BJ (cell line): Measurements from ENCODE around the gene ATXN7L3B. TPM values are rescaled to one million over a fixed set of nuclear protein-coding genes. Genes with fewer than 3 reads are reported as not detected.
"Not testable (repeated sequence)": the region's sequence is repeated elsewhere in the genome, so short reads cannot be mapped to it uniquely, and the experiment has no call there.

Experiments used
- CTCF ChIA-PET: fragments of 350-600 bp; formaldehyde crosslinking; extraction: SDS; loops from one replicate; lab custom pipeline; 2021; ENCODE audit warnings: antibody characterized with exemption, inconsistent platforms; lab: Yijun Ruan, JAX
- POLR2A ChIA-PET: fragments of 300-600 bp; sonication (Branson Sonifier 250); formaldehyde crosslinking; extraction: SDS; loops from one replicate; lab custom pipeline; 2021; ENCODE audit warnings: antibody characterized with exemption; lab: Charles Lee
- DNase-seq: peaks from one replicate; pipeline ENCODE4 v3.0.0-alpha.2; 2011; ENCODE audit warnings: low read depth
- H3K27me3 ChIP-seq: 2 replicates; pipeline ENCODE4 v1.6.0; 2011; ENCODE audit warnings: low read length; ENCODE audit not compliant: control insufficient read depth, insufficient read depth
- H3K36me3 ChIP-seq: 2 replicates; pipeline ENCODE4 v1.5.1; 2011; ENCODE audit warnings: low read length; ENCODE audit not compliant: control insufficient read depth, insufficient read depth
- H3K4me3 ChIP-seq: 2 replicates; pipeline ENCODE4 v1.5.1; 2011; ENCODE audit warnings: low read depth, mild to moderate bottlenecking, control low read depth, low read length
- CTCF ChIP-seq: IDR thresholded peaks from 2 replicates; pipeline ENCODE4 v1.5.1; 2011; ENCODE audit warnings: low read depth, mild to moderate bottlenecking, control low read depth, inconsistent platforms, low read length, moderate library complexity; ENCODE audit not compliant: insufficient read depth
- polyA plus RNA-seq: library from polyadenylated mRNA; depleted of rRNA; stranded (reverse); fragments of >200 nt; gene quantifications from 2 replicates; pipeline ENCODE4 v1.2.3, GENCODE V29; 2011

ATXN7L3B gene
- polyA plus RNA-seq, 1 experiment, result 18.8 TPM

GRCh38 chr12:74499192-74499591, 38.4 kb upstream of the ATXN7L3B start:
- DNase-seq, result no peak
- ChIA-PET CTCF (no interaction called here), POLR2A (no interaction called here)
- Histone ChIP-seq H3K4me3 (no peak overlapping the region), H3K27me3 (no peaks in the 10 kb centered on the region), H3K36me3 (no peaks in the 10 kb centered on the region)
- no peak for TF ChIP-seq CTCF

GRCh38 chr12:74508873-74509657, 28.6 kb upstream of the ATXN7L3B start:
- POLR2A ChIA-PET, DNase-seq, CTCF ChIA-PET, H3K36me3 ChIP-seq, H3K4me3 ChIP-seq, H3K27me3 ChIP-seq: not testable (repeated sequence)

GRCh38 chr12:74509886-74510285, 27.7 kb upstream of the ATXN7L3B start:
- H3K36me3 ChIP-seq, result no peaks in the 10 kb centered on the region
- no peak for TF ChIP-seq CTCF
- no peaks in the 10 kb centered on the region for H3K27me3 ChIP-seq
- CTCF ChIA-PET, result no interaction called here
- POLR2A ChIA-PET, result no interaction called here
- no peak for DNase-seq
- no peak overlapping the region for H3K4me3 ChIP-seq

GRCh38 chr12:74514098-74514872, 23.4 kb upstream of the ATXN7L3B start:
- CTCF ChIA-PET, result no interaction called here
- H3K36me3 ChIP-seq, result no peaks in the 10 kb centered on the region
- TF ChIP-seq CTCF, result no peak
- H3K27me3 ChIP-seq, result no peaks in the 10 kb centered on the region
- H3K4me3 ChIP-seq, result no peak overlapping the region
- POLR2A ChIA-PET, result no interaction called here
- DNase-seq, result no peak

GRCh38 chr12:74515849-74516248, 21.8 kb upstream of the ATXN7L3B start:
- Histone ChIP-seq H3K36me3 (no peaks in the 10 kb centered on the region), H3K4me3 (no peak overlapping the region), H3K27me3 (no peaks in the 10 kb centered on the region)
- TF ChIP-seq CTCF, result no peak
- DNase-seq, result no peak
- ChIA-PET POLR2A (no interaction called here), CTCF (no interaction called here)
